ENCODE results near the gene KDM1B.
A peak's percentile ranks its signal among the peaks of the same experiment; 100 is the strongest.
"Not testable (repeated sequence)": the region's sequence is repeated elsewhere in the genome, so short reads cannot be mapped to it uniquely, and the experiment has no call there.

KDM1B gene

DNA sequence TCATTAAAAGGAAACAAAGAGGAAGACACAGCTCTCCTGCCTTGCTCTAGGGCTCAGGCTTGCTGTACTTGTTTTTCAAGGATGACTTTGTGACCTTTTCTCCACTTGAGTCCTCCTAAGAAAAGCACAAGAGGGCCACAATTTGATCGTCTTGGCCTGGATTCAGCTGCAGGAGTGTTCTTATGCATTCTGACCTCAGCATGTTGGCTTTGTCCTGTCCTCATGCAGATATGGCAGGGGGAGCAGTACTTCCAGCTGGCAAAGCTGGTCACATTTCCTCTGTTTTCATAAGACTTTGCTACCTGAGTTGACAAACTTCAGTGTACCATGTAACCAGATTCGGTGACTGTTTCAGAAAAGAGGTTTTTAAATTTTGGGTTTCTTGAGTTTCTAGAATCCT is 30.8 kb downstream of the KDM1B start:
- no peak for FAIRE-seq
- no peak for DNase-seq (ENCODE audit: insufficient read length, low spot score)

DNA sequence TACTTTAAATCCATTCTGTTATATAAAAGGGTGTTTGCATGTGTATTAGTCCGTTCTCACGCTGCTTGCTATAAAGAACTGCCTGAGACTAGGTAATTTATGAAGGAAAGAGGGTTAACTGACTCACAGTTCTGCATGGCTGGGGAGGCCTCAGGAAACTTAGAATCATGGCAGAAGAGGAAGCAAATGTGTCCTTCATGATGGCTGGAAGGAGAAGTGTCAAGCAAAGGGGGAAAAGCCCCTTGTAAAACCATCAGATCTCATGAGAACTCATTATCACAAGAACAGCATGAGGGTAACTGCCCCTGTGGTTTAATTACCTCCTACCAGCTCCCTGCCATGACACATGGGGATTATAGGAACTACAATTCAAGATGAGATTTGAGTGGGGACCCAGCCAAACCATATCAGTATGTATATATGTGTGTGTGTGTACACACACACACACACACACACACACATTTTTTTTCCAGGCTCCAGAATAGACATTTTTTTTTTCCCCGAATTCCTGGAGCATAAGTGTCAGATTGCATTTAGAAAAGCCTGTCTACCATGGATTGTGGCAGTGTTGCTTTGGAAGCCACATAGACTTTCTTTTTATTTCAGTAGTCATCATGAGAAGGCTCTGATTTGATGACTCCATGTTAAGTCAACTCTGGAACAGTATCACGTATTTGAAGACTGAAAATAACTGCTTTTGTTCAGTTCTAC is 31.5 kb downstream of the KDM1B start:
- no peak for DNase-seq (ENCODE audit: insufficient read length, low spot score)
- FAIRE-seq: no peak

DNA sequence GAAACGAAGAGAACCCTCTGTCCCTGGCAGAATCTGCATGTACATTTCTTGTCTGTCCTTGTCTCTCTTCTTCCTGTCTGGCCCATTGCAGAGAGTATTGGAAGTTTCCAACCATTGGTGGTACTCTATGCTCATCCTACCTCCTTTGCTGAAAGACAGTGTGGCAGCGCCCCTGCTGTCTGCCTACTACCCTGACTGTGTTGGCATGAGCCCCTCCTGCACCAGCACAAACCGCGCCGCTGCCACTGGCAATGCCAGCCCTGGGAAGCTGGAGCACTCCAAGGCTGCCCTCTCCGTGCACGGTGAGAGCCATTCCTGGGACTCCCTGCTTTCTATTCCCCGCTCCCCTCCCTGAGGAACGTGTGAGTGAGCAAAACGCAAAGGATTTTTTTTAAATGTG is 32.5 kb downstream of the KDM1B start:
- FAIRE-seq (no peak), DNase-seq (ENCODE audit: insufficient read length, low spot score) (no peak)

DNA sequence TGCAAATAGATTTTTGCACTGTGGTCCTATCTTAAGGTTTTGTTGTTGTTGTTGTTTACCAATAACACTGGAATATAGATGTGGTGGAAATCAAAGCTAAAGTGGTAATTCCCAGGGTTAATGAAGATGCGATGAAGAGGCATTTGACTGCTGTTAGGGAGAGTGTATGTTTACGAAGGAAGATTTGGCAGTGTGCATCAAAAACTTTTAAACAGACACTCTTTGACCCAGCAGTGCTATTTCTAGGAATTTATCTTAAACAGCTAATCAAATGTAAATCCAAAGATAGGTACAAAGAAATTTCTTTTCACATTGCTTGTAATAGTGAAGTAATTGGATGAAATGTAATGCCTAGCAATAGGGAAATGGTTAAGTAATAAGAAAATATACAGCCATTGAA is 34.0 kb downstream of the KDM1B start:
- FAIRE-seq: no peak
- no peak for DNase-seq (ENCODE audit: insufficient read length, low spot score)

DNA sequence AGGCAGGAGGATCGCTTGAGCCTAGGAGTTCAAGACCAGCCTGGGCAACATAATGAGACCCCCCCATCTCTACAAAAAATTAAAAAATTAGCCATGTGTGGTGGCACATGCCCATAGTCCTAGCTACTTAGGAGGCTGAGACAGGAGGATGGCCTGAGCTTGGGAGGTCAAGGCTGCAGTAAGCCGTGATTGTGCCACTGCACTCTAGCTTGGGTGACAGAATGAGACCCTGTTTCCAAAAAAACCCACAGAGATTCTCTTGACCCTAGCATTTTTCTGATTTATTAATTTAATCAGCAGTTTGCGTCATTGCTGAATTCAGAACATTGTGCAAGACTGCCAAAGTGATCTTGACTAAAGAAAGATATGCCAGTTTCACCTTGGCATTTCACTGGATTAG is 36.8 kb downstream of the KDM1B start:
- DNase-seq (ENCODE audit: insufficient read length, low spot score) (no peak), FAIRE-seq (no peak)

DNA sequence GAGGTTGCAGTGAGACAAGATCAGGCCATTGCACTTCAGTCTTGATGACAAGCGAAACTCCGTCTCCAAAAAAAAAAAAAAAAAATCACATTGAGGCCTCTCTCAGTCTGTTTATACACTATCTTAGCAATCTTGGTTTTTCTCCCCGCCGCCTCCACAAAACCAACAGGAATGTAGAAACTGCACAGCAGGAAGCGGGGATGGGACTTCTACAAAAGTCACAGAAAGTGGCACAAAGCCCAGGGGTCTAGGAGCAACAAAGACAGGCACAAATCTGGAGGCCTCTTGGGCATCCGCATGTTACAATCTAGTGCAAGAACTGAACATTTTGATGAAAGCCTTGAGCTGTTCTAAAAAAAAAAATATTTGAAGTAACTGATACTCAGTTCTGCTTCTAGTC is 48.6 kb downstream of the KDM1B start:
- DNase-seq (ENCODE audit: insufficient read length, low spot score) (no peak), FAIRE-seq (no peak)

GRCh38 chr6:18204691-18205090 is 49.5 kb downstream of the KDM1B start:
- FAIRE-seq: no peak
- DNase-seq (ENCODE audit: insufficient read length, low spot score): no peak

GRCh38 chr6:18206591-18206990 is 51.4 kb downstream of the KDM1B start:
- FAIRE-seq: no peak

DNA sequence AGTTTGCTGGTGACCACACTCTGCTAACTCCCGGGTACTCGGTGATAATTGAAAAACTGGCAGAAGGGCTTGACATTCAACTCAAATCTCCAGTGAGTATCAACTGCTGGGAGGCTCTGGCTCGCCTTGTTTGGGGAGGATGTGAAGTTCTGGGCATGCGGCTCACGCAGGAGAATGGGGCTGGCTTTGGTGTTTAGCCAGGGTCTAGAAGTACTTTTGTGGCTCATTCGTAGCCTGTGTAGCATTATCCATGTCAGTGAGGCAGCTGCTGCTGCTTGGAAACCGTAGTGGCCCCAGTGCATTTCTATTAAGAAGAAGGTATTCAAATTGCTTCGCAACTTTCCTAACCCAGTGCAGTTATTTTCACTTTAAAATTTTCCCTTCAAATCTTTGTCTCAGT is 52.2 kb downstream of the KDM1B start:
- FAIRE-seq: no peak
- no peak for DNase-seq (ENCODE audit: insufficient read length, low spot score)

More at GRCh38 chr6:18206591-18206990, 51.4 kb downstream of the KDM1B start:
- DNase-seq (ENCODE audit: insufficient read length, low spot score): no peak

- DNase-seq (ENCODE audit: insufficient read length, low spot score) (no peak), FAIRE-seq (no peak)
Observed at GRCh38 chr6:18207949-18208348, 52.7 kb downstream of the KDM1B start.

DNA sequence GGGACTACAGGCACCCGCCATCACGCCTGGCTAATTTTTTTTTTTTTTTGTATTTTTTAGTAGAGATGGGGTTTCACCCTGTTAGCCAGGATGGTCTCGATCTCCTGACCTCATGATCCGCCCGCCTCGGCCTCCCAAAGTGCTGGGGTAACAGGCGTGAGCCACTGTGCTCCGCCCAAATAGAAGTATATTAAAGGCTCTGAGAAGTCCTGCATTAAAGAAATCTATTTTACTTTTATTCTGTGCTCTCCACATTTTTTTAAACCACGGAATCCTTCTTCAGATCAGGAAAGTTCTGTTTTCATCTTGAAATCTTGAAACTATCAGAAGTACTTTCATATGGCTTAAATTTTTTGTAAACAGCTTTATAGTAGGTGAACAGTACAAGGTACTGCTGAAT is 53.6 kb downstream of the KDM1B start:
- not testable (repeated sequence) for FAIRE-seq; DNase-seq (ENCODE audit: insufficient read length, low spot score)

DNA sequence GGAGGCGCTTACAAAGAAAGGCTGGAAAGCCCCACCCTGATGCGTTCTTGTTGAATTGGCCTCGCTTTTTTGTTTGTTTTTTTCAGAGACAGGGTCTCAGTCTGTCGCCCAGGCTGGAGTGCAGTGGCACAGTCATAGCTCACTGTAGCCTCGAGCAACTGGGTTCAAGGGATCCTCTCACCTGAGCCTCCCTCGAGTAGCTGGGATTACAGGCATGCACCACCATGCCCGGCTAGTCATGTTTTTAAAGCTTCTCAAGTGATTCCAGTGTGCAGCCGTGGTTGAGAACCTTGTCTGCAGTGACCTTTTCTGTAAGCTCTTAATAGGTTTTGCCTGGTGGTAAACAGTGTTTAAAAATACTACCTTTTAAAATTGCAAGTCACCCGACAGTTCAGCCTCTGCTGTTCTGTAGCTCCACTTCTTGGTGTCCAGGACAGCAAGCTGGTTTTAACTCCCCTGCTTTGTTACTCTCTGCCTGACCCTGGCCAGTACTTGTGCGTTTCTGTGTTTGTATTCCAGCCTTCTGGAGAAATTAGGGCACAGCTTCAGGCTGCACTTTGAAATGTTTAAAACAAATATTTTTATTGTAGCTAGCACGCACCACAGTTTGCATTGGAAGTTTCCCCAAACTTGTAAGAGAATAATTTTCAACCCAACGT is 54.4 kb downstream of the KDM1B start:
- FAIRE-seq (no peak), DNase-seq (ENCODE audit: insufficient read length, low spot score) (no peak)

- DNase-seq (ENCODE audit: insufficient read length, low spot score): no peak
- FAIRE-seq: no peak
Observed at GRCh38 chr6:18210707-18211106, 55.5 kb downstream of the KDM1B start.

GRCh38 chr6:18211338-18211737 is 56.1 kb downstream of the KDM1B start:
- FAIRE-seq: no peak
- no peak for DNase-seq (ENCODE audit: insufficient read length, low spot score)

GRCh38 chr6:18212231-18212630 is 57.0 kb downstream of the KDM1B start:
- no peak for DNase-seq (ENCODE audit: insufficient read length, low spot score)
- no peak for FAIRE-seq

- no peak for FAIRE-seq
- DNase-seq (ENCODE audit: insufficient read length, low spot score): no peak
Observed at GRCh38 chr6:18213439-18213838, 58.2 kb downstream of the KDM1B start.

- DNase-seq (ENCODE audit: insufficient read length, low spot score): no peak
- FAIRE-seq: no peak
Observed at GRCh38 chr6:18214003-18214402, 58.8 kb downstream of the KDM1B start.

DNA sequence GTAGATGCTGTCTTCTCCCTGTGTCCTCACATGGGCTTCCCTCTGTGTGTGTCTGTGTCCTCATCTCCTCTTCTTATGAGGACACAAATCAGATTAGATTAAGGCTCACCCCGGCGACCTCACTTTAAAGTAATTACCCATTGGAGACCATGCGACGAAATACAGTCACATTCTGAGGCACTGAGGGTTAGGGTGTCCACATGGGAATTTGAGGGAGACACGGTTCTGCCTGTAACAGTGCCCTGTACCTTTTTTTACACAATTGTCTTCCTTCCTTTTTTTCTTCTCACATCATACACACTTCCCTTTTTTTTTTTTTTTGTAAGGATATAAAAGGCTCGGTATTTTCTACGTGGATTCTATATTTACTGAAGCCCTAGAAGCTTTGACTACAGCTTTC is 60.2 kb downstream of the KDM1B start:
- FAIRE-seq (no peak), DNase-seq (ENCODE audit: insufficient read length, low spot score) (no peak)

GRCh38 chr6:18216411-18216810 is 61.2 kb downstream of the KDM1B start:
- no peak for FAIRE-seq
- DNase-seq (ENCODE audit: insufficient read length, low spot score): peak; percentile 30

GRCh38 chr6:18218233-18218632 is 63.0 kb downstream of the KDM1B start:
- no peak for DNase-seq (ENCODE audit: insufficient read length, low spot score)
- no peak for FAIRE-seq

DNA sequence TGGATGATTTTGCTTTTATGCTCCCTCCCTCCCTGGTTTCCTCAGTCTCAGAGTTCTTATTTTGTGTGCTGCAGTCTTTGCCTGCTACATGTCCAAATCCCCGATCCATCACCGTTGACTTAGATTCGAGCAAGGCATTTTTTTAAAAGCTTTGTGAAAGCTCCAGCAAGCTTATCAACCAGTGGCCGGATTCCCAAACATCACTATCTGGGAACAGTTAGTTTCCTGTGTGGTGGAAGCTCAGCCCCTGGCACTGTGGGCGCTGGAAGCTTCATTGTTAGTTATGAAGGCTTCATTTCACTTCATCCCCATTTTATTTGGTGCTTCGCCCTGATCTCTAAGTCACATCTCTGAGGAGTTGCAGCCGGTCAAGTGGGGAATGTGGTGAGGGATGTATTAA is 64.4 kb downstream of the KDM1B start:
- DNase-seq (ENCODE audit: insufficient read length, low spot score): no peak
- FAIRE-seq: no peak

DNA sequence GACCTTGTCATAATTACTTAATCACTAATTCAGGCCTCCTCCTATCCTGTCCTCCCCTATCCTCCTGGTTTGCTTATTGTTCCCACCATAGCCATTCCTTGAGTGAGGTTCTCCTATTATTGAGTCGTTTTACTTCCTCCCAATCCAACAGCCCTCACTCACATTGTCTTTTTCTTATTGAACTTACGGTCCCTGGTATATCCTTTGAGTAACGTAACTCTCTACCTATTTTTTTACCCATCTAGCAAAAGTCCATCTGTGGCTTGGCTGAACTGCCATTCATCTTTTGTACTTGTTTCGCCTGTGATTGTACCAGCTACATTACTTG is 66.0 kb downstream of the KDM1B start:
- FAIRE-seq: peak; percentile 23
- DNase-seq (ENCODE audit: insufficient read length, low spot score): no peak
